Endothelial cell of umbilical vein (primary cell): Measurements from ENCODE around the gene BICRA. TPM values are rescaled to one million over a fixed set of nuclear protein-coding genes. Genes with fewer than 3 reads are reported as not detected.

ENCODE experiments used
- BruUV-seq: library from RNA; stranded (reverse); fragments of 400-500 nt; replicated peaks from 2 replicates; lab custom pipeline; 2021; lab: Mats Ljungman, UMichigan
- CTCF ChIA-PET: fragments of 300-600, 350-600 bp; sonication (Branson Sonifier 250); formaldehyde crosslinking; loops from one replicate; lab custom pipeline; 2021; ENCODE audit warnings: antibody characterized with exemption, inconsistent platforms; lab: Charles Lee
- POLR2A ChIA-PET: fragments of 300-600, 350-600 bp; sonication (Branson Sonifier 250); formaldehyde crosslinking; loops from one replicate; lab custom pipeline; 2021; ENCODE audit warnings: antibody characterized with exemption, inconsistent platforms; lab: Charles Lee
- DNase-seq: peaks from one replicate; pipeline ENCODE4 v3.0.0-alpha.2; 2011; ENCODE audit warnings: low read depth, low spot score
- FAIRE-seq: peaks from 2 replicates; lab custom pipeline; 2011; peaks lifted over from hg19 to GRCh38; lab: Jason Lieb, UNC
- H2AFZ ChIP-seq: 2 replicates; pipeline ENCODE4 v1.6.0; 2012; ENCODE audit warnings: low read depth, low read length, control low read depth, inconsistent platforms
- H3K27ac ChIP-seq: 2 replicates; pipeline ENCODE4 v1.5.1; 2011; ENCODE audit warnings: low read depth, mild to moderate bottlenecking, control low read depth, low read length, moderate library complexity; ENCODE audit not compliant: insufficient read depth
- H3K27me3 ChIP-seq, 2 experiments: 2 replicates each; pipeline versions ENCODE4 v1.6.0 to v1.6.1; 2011; ENCODE audit warnings: low read length in 2 of 2, mixed read lengths in 1 of 2; ENCODE audit not compliant: control insufficient read depth in 2 of 2, insufficient read depth in 2 of 2
- H3K36me3 ChIP-seq, 2 experiments: 2 replicates in 1 of 2; 3 replicates in 1 of 2; pipeline ENCODE4 v1.5.1; 2011; ENCODE audit warnings: low read length in 2 of 2, mild to moderate bottlenecking in 1 of 2, moderate library complexity in 1 of 2; ENCODE audit not compliant: control insufficient read depth in 2 of 2, insufficient read depth in 2 of 2; ENCODE audit errors: extremely low read depth in 1 of 2
- H3K4me1 ChIP-seq: 3 replicates; pipeline ENCODE4 v1.5.1; 2011; ENCODE audit warnings: mild to moderate bottlenecking, low read length; ENCODE audit not compliant: control insufficient read depth, insufficient read depth; ENCODE audit errors: extremely low read depth
- H3K4me2 ChIP-seq: 2 replicates; pipeline ENCODE4 v1.6.1; 2011; ENCODE audit warnings: low read length, control low read depth, mixed read lengths; ENCODE audit not compliant: insufficient read depth
- H3K4me3 ChIP-seq, 3 experiments: fragments of 200-600 bp in 1 of 3; sonication (generic), shearing (Covaris generic) in 1 of 3; replicated peaks in 1 of 3; 2 replicates each; pipeline ENCODE4 v1.5.1; 2011 to 2016; ENCODE audit warnings: control low read depth in 3 of 3, low read length in 3 of 3, mild to moderate bottlenecking in 2 of 3, inconsistent platforms in 1 of 3, low read depth in 1 of 3, moderate library complexity in 1 of 3; ENCODE audit not compliant: insufficient read depth in 1 of 3
- H3K79me2 ChIP-seq: 2 replicates; pipeline ENCODE4 v1.6.0; 2012; ENCODE audit warnings: low read length, inconsistent platforms; ENCODE audit not compliant: control insufficient read depth, insufficient read depth
- H3K9ac ChIP-seq: replicated peaks from 2 replicates; pipeline ENCODE3; 2011; ENCODE audit warnings: low read length, control low read depth; ENCODE audit not compliant: insufficient read depth; ENCODE audit errors: extremely low read depth
- H3K9me1 ChIP-seq: replicated peaks from 3 replicates; pipeline ENCODE4 v1.6.0; 2011; ENCODE audit warnings: mild to moderate bottlenecking, low read length; ENCODE audit not compliant: control insufficient read depth, insufficient read depth; ENCODE audit errors: extremely low read depth
- H3K9me3 ChIP-seq: replicated peaks from 2 replicates; pipeline ENCODE4 v1.5.1; 2012; ENCODE audit warnings: low read length, inconsistent platforms; ENCODE audit not compliant: control insufficient read depth, insufficient read depth
- H4K20me1 ChIP-seq: replicated peaks from 2 replicates; pipeline ENCODE3; 2011; ENCODE audit warnings: mild to moderate bottlenecking, low read length; ENCODE audit not compliant: control insufficient read depth, insufficient read depth; ENCODE audit errors: extremely low read depth
- EZH2 ChIP-seq: IDR thresholded peaks from 2 replicates; pipeline ENCODE4 v1.6.1; 2012; ENCODE audit warnings: borderline replicate concordance, low read depth, mild to moderate bottlenecking, moderate library complexity, low read length, inconsistent platforms; ENCODE audit not compliant: severe bottlenecking
- FOS ChIP-seq: IDR thresholded peaks from 2 replicates; pipeline ENCODE4 v1.6.1; 2011; ENCODE audit warnings: mild to moderate bottlenecking, low read length, moderate library complexity, borderline replicate concordance; ENCODE audit not compliant: insufficient read depth
- GATA2 ChIP-seq: IDR thresholded peaks from 2 replicates; pipeline ENCODE4 v1.7.0; 2011; ENCODE audit warnings: low read depth, mild to moderate bottlenecking, moderate library complexity, mixed read lengths, low read length; ENCODE audit not compliant: insufficient read length, insufficient read depth
- JUN ChIP-seq: IDR thresholded peaks from 2 replicates; pipeline ENCODE4 v1.6.1; 2011; ENCODE audit warnings: borderline replicate concordance, low read depth; ENCODE audit not compliant: insufficient read length, insufficient read depth
- MYC ChIP-seq: IDR thresholded peaks from one replicate; pipeline ENCODE4 v1.6.1; 2011; ENCODE audit warnings: mild to moderate bottlenecking, low read depth, low read length
- POLR2A ChIP-seq: IDR thresholded peaks from 2 replicates; pipeline ENCODE4 v1.6.1; 2012; ENCODE audit warnings: low read depth, mild to moderate bottlenecking, control low read depth, low read length
- POLR2AphosphoS5 ChIP-seq: IDR thresholded peaks from 2 replicates; pipeline ENCODE4 v1.6.1; 2012; ENCODE audit warnings: low read depth, mild to moderate bottlenecking, control low read depth, low read length, moderate library complexity; ENCODE audit not compliant: insufficient read depth
- dilution Hi-C: fragments of 300-500 bp; cut with MboI; formaldehyde crosslinking; loops from one replicate; pipeline ENCODE4 v1.15.0; 2019; ENCODE audit warnings: low sequenced_read_pairs; ENCODE audit not compliant: extremely low pct_ligation_motif_present
- intact Hi-C: fragments of 100-400 bp; cut with micrococcal nuclease; formaldehyde crosslinking; loops from one replicate; pipeline ENCODE4 v1.10.0; 2022
- polyA plus RNA-seq, 4 experiments: library from polyadenylated mRNA; depleted of rRNA in 3 of 4; stranded (reverse) in 3 of 4; unstranded in 1 of 4; fragments of >200 nt; gene quantifications; 2 replicates each; pipeline versions ENCODE4 v1.2.1 to v1.2.3, GENCODE V29; 2011 to 2012; ENCODE audit warnings: missing spikeins in 1 of 4
- total RNA-seq: library from RNA; stranded (reverse); gene quantifications from 2 replicates; pipeline ENCODE4 v1.2.3, GENCODE V29; 2021
- TF ChIP-seq, protein P1 (sequence below): IDR thresholded peaks from 2 replicates; pipeline ENCODE4 v1.6.1; 2011; ENCODE audit not compliant: insufficient read depth, insufficient read length
- TF ChIP-seq, protein P2 (sequence below), 2 donors: IDR thresholded peaks; 1 replicate in 1 of 2; 2 replicates in 1 of 2; pipeline ENCODE4 v1.5.1; 2011; ENCODE audit warnings: low read length in 2 of 2, mild to moderate bottlenecking in 2 of 2, moderate library complexity in 2 of 2, control low read depth in 1 of 2, inconsistent platforms in 1 of 2, low read depth in 1 of 2; ENCODE audit not compliant: insufficient read depth in 1 of 2; ENCODE audit errors: extremely low read depth in 1 of 2

Gene BICRA
- total and polyA plus RNA-seq, 2 donors (not counting 3 experiments of a cell fraction or from before 2014, with no cell fraction given), result 3.8 to 20.5 TPM

DNA sequence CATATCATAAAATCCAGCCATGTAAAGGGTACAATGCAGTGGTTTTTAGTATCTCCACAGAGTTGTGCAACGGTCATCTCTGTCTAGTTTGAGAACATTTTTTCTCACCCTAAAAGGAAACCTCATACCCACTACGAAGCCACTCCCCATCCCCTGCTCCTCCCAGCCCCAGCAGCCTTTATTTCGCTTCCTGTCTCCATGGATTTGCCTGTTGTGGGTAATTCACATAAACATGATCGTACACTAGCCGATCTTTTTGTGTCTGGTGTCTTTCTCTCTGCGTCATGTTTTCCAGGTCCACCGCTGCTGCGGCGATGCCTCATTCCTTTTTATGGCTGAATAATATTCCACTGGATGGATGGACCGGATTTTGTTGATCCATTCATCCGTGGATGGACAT is 28.6 kb downstream of the BICRA start:
- Histone ChIP-seq H3K9me1 (no peaks in the 10 kb centered on the region), H2AFZ (no peak overlapping the region), H3K4me3 (no peak overlapping the region), H3K27ac (no peak overlapping the region), H3K36me3 (no peaks in the 10 kb centered on the region), H3K27me3 (no peaks in the 10 kb centered on the region), H3K4me2 (no peak overlapping the region), H4K20me1 (peaks cover 4% of the 10 kb centered on the region), H3K9ac (no peak overlapping the region), H3K4me1 (no peaks in the 10 kb centered on the region), H3K9me3 (no peaks in the 10 kb centered on the region), H3K79me2 (peaks cover 59% of the 10 kb centered on the region)
- DNase-seq (no peak), FAIRE-seq (no peak)
- ChIA-PET POLR2A (interaction anchor here (0.6 kb wide), 1 partner anchor 29 kb away, joined by 3 read pairs; no protein-coding TSS in a partner anchor), CTCF (interaction anchor here (0.6 kb wide), 1 partner anchor 54 kb away, joined by 3 read pairs; no protein-coding TSS in a partner anchor)
- TF ChIP-seq POLR2A (no peak), FOS (no peak), GATA2 (no peak), JUN (no peak), EZH2 (no peak), POLR2AphosphoS5 (no peak), MYC (no peak)
- TF ChIP-seq, protein P1, sequence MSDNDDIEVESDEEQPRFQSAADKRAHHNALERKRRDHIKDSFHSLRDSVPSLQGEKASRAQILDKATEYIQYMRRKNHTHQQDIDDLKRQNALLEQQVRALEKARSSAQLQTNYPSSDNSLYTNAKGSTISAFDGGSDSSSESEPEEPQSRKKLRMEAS, result no peak
- TF ChIP-seq, protein P2, sequence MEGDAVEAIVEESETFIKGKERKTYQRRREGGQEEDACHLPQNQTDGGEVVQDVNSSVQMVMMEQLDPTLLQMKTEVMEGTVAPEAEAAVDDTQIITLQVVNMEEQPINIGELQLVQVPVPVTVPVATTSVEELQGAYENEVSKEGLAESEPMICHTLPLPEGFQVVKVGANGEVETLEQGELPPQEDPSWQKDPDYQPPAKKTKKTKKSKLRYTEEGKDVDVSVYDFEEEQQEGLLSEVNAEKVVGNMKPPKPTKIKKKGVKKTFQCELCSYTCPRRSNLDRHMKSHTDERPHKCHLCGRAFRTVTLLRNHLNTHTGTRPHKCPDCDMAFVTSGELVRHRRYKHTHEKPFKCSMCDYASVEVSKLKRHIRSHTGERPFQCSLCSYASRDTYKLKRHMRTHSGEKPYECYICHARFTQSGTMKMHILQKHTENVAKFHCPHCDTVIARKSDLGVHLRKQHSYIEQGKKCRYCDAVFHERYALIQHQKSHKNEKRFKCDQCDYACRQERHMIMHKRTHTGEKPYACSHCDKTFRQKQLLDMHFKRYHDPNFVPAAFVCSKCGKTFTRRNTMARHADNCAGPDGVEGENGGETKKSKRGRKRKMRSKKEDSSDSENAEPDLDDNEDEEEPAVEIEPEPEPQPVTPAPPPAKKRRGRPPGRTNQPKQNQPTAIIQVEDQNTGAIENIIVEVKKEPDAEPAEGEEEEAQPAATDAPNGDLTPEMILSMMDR (IDR thresholded peaks at IDR 0.05; ENCODE audit: extremely low read depth in 1 of 2, insufficient read depth in 1 of 2, low read depth in 1 of 2, low read length in 2 of 2), result no peak
- no TSS peak for BruUV-seq
- dilution Hi-C loops, result no loop called here
- intact Hi-C loops, result no loop called here
